Nephron progenitor cell (in vitro differentiated cells): ENCODE data around the gene TBC1D1.

Experiments
- DNase-seq: peaks from one replicate; pipeline ENCODE4 v3.0.0; 2021
- H3K27ac Mint-ChIP-seq: 2 replicates; pipeline ENCODE4 v1.8.0; 2021; ENCODE audit warnings: mild to moderate bottlenecking, moderate library complexity, mixed read lengths
- H3K27me3 Mint-ChIP-seq: 2 replicates; pipeline ENCODE4 v1.8.0; 2021; ENCODE audit warnings: mild to moderate bottlenecking, low read depth, mixed read lengths; ENCODE audit not compliant: poor library complexity
- H3K36me3 Mint-ChIP-seq: 2 replicates; pipeline ENCODE4 v1.8.0; 2021; ENCODE audit warnings: low read depth, mixed read lengths
- H3K4me1 Mint-ChIP-seq: 2 replicates; pipeline ENCODE4 v1.8.0; 2021; ENCODE audit warnings: mixed read lengths
- H3K4me3 Mint-ChIP-seq: 2 replicates; pipeline ENCODE4 v1.8.0; 2021; ENCODE audit warnings: mild to moderate bottlenecking, moderate library complexity, mixed read lengths
- H3K9me3 Mint-ChIP-seq: 2 replicates; pipeline ENCODE4 v1.8.0; 2021; ENCODE audit warnings: mild to moderate bottlenecking, moderate library complexity, mixed read lengths
- TF ChIP-seq, protein P1 (sequence below): fragments of 200-600 bp; sonication (generic); IDR thresholded peaks from 2 replicates; pipeline ENCODE4 v1.5.0; 2021; ENCODE audit warnings: antibody characterized with exemption

TBC1D1 gene

DNA sequence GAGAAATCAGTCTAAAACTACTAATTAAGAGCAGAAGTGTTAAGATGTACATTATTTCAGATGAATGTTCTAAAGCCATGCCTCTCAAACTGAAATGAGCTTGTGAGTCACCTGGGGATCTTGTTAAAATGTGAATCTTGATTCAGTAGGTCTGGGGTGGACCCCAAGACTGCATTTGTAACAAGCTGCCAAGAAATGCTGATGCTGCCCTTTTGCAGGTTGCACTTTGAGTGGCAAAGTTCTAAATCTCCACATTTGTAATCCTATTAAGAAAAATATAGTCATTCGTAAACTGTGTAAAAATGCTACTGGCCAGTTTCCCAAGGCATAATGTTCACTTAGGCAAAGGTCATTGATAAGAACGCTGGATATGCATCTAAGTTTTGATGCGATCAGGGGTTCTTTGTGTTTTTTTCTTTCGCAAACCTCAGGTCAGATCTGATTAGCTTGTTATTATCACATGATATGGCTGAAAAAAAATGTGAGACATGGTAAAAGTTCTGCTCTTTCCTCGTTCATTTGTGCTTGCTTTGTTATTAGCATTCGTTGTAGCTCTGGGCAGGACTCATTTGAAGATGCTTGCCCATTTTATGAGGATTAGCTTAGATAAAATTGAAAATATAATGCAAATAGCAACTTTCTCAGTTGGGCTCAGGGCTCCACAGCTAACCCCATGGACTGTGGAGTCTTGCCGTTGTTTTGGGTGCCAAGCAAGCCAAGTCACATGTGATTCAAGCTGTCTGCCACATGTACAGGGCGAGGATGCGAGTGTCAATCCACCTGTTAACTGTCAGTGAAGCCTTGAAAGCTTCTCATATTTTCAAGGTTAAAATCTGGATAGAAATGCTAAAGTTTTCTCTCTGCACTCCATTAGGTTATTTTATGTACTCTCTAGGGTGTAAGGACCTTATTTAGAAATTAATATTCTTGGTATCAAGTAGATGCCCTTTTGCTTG is 12.1 kb downstream of the TBC1D1 start:
- H3K27me3 Mint-ChIP-seq = peaks cover 27% of the 10 kb centered on the region
- TF ChIP-seq, protein P1, sequence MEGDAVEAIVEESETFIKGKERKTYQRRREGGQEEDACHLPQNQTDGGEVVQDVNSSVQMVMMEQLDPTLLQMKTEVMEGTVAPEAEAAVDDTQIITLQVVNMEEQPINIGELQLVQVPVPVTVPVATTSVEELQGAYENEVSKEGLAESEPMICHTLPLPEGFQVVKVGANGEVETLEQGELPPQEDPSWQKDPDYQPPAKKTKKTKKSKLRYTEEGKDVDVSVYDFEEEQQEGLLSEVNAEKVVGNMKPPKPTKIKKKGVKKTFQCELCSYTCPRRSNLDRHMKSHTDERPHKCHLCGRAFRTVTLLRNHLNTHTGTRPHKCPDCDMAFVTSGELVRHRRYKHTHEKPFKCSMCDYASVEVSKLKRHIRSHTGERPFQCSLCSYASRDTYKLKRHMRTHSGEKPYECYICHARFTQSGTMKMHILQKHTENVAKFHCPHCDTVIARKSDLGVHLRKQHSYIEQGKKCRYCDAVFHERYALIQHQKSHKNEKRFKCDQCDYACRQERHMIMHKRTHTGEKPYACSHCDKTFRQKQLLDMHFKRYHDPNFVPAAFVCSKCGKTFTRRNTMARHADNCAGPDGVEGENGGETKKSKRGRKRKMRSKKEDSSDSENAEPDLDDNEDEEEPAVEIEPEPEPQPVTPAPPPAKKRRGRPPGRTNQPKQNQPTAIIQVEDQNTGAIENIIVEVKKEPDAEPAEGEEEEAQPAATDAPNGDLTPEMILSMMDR = no peak
- DNase-seq = no peak
- H3K36me3 Mint-ChIP-seq = no peaks in the 10 kb centered on the region
- peaks cover 3% of the 10 kb centered on the region for H3K9me3 Mint-ChIP-seq
- H3K4me1 Mint-ChIP-seq = peaks cover 6% of the 10 kb centered on the region
- no peak overlapping the region for H3K27ac Mint-ChIP-seq
- no peak overlapping the region for H3K4me3 Mint-ChIP-seq

DNA sequence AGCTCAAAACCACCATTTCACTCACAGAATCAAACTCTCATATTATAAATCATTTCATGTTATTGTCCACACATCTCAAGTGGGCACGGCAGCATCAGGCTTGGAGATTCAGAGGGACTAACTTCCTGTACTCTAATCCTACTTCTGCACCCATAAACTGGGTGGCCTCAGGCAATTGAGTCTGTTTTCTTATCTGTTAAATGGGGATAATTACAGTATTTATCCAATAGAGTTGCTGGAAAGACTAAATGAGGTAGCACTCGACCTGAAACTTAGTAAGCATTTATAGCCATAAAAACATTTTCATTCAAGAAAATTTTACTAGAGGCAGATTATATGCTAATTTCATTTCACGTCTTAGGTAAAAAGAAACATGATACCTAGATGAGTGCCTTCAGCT is 13.0 kb downstream of the TBC1D1 start:
- TF ChIP-seq, protein P1 = no peak
- Mint-ChIP-seq H3K4me1 (peaks cover 4% of the 10 kb centered on the region), H3K27ac (no peak overlapping the region), H3K27me3 (peaks cover 26% of the 10 kb centered on the region), H3K9me3 (peaks cover 3% of the 10 kb centered on the region), H3K36me3 (no peaks in the 10 kb centered on the region), H3K4me3 (no peak overlapping the region)
- no peak for DNase-seq

DNA sequence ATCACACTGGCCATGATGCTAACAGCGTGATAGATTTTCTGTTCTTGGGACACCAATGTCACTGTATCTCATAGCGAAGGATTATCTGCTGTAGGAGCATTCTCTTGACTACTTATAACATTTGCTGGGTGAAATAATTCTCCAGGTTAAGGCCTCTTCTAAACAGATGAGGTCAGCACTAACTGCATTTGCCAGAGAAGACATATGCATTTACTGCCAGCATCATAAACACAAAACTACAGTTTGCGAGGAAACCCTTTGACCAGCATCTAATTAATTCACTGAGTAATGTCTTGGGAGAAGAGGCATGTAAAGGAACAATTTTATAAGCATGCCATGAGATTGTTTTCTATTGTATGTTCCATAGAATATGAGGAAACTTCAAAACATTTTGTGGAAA is 13.9 kb downstream of the TBC1D1 start:
- no peak overlapping the region for H3K4me3 Mint-ChIP-seq
- H3K9me3 Mint-ChIP-seq = no peaks in the 10 kb centered on the region
- DNase-seq = no peak
- no peaks in the 10 kb centered on the region for H3K36me3 Mint-ChIP-seq
- no peak overlapping the region for H3K27ac Mint-ChIP-seq
- peaks cover 18% of the 10 kb centered on the region for H3K27me3 Mint-ChIP-seq
- TF ChIP-seq, protein P1 = no peak
- H3K4me1 Mint-ChIP-seq = peaks cover 4% of the 10 kb centered on the region

DNA sequence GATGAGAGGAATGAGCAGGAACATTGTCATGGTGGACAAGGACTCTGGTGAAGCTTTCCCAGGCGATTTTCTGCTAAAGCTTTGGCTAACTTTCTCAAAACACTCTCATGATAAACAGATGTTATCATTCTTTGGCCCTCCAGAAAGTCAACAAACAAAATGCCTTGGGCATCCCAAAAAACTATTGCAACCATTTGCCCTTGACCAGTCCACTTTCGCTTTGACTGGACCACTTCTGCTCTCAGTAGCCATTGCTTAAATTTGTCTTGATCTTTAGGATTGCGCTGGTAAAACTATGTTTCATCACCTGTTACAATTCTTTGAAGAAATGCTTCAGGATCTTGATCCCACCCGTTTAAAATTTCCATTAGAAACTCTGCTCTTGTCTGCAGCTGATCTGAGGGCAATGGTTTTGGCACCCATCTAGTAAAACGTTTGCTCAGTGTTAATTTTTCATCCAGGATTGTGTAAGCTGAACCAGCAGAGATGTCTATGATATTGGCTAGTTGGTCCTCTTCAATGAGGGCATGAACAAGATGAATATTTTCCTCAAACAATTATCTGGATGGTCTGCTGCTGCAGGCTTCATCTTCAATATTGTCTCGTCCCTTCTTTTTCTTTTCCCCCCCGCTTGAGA is 14.8 kb downstream of the TBC1D1 start:
- H3K27ac Mint-ChIP-seq = no peak overlapping the region
- TF ChIP-seq, protein P1 = no peak
- H3K36me3 Mint-ChIP-seq = no peaks in the 10 kb centered on the region
- no peak overlapping the region for H3K4me3 Mint-ChIP-seq
- H3K9me3 Mint-ChIP-seq = no peaks in the 10 kb centered on the region
- peaks cover 17% of the 10 kb centered on the region for H3K27me3 Mint-ChIP-seq
- DNase-seq = no peak
- H3K4me1 Mint-ChIP-seq = peaks cover 4% of the 10 kb centered on the region

GRCh38 chr4:37908488-37909331 is 17.8 kb downstream of the TBC1D1 start:
- Mint-ChIP-seq H3K4me1 (peaks cover 4% of the 10 kb centered on the region), H3K9me3 (no peaks in the 10 kb centered on the region), H3K27ac (no peak overlapping the region), H3K36me3 (no peaks in the 10 kb centered on the region), H3K4me3 (no peak overlapping the region), H3K27me3 (peaks cover under 1% of the 10 kb centered on the region)
- no peak for DNase-seq
- TF ChIP-seq, protein P1 = no peak
